Middle frontal gyrus (tissue), 1 donor: Measurements from ENCODE around the gene AGAP2.
"Not testable (repeated sequence)": the region's sequence is repeated elsewhere in the genome, so short reads cannot be mapped to it uniquely, and the experiment has no call there.

ENCODE experiments used
- DNase-seq: peaks from one replicate; pipeline ENCODE4 v3.0.0-alpha.2; 2015; ENCODE audit warnings: low spot score; ENCODE audit errors: extremely low spot score

AGAP2 gene

DNA sequence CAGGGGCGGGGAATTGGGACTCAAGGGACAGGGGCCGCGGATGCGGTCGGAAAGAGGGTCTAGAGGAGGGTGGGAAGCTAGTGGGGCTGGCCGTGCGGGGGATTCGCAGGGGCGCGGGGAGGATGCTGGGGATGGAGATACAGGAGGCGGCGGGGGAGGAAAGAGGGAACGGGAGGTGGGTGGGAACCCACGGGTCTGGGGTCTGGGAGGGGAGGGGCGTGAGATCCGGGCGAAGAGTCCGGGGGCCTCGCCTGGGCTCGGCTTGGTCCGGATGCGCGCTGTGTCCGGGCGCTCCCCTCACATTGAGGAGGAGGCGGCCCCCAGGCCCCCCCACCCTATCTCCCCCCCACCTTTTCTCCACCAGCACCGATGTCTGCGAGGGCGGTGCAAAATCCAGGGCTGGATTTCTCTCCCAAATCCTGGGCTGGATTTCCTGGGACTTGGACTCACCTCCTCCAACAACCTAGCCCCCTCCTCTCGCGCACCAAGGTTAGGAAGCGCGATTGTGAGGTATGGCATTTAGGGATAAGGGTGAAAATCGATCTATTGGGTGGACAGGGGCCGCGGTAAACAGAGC lies at the start of gene AGAP2:
AGAP2 (minus strand) TSS at position 82 of the 577 bp plus-strand sequence. CDS start 496 bp downstream, outside the sequence.
- peak; percentile 48 for DNase-seq

DNA sequence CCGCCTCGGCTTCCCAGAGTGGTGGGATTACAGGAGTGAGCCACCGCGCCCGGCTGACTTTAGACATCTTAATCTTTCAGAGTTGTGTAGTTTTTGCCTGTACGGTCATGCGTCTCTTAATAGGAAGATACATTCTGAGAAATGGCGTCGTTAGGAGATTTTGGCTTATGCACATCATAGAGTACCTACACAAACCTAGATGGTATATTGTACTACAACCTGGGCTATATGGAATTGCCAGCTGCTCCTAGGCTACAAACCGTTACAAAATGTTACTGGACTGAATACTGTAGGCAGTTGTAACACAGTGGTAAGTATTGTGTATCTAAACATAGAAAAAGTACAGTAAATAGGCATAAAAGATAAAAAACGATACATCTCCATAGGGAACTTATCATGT lies 45.3 kb upstream of the AGAP2 start:
- no peak for DNase-seq

DNA sequence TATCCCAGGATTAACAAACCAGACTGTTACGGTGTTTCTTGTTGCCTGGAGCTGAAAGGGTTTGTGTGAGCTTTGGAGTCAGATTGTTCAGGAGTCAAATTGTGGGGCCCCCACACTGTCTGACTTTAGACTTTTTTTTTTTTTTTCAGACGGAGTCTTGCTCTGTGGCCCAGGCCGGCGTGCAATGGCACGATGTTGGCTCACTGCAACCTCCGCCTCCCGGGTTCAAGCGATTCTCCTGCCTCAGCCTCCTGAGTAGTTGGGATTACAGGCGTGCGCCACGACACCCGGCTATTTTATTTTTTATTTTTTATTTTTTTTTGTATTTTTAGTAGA lies 44.9 kb upstream of the AGAP2 start:
- DNase-seq = no peak

DNA sequence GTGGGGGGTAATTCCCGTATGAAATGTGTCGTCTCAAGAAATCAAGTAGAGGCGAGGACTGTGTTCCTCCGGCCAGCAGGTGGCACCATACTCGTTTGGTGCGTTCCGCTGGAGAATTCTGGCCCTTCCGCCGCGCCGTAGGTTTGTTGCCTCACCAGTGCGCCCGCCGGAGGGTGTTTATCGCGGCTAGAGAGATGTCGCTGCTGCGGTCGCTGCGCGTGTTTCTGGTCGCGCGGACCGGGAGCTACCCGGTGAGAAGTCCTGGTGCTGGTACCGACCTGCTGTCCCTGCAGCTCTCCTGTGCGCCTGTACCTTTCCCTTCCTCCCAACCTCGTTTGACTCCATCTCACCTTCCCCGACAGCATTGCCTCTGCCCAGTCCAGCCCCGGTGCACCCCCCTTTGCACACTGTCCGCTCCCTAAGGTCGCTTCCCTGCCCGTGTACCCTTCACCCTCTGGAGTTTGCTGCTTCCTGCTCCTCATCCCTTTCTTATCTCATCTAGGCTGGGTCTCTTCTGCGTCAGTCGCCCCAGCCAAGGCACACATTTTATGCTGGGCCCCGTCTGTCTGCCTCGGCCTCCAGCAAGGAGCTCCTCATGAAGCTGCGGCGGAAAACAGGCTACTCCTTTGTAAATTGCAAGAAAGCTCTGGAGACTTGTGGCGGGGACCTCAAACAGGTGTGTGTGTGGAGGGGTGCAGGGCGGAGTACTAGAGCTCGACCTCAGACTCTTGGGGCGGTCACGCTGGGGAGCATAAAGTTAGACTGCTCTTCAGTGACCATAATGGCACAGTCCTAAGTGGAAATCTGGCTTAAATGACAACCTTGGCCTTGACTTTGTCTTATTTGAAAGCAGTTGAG lies 44.3 kb upstream of the AGAP2 start, which contains the start of gene TSFM:
TSFM (plus strand) TSS at position 180 of the 858 bp plus-strand sequence; CDS start at position 195, 15 bp downstream.
- peak; percentile 91 for DNase-seq

DNA sequence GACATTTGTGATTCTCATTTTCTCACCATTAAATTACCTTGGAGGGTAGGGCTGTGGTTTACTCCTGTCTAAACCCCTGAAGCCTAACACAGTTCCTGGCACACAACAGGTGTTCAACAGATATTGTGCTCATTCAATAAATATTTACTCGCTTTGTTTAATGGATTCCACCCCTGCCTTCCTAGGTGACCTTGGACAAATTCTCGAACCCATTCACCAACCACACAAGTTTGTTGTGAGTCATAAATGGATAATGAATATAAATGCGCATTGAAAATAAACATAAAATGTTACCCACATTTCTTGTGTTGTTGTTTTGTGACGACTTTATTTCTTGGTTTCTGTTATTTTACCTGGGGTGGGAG lies 43.7 kb upstream of the AGAP2 start:
- DNase-seq = no peak

DNA sequence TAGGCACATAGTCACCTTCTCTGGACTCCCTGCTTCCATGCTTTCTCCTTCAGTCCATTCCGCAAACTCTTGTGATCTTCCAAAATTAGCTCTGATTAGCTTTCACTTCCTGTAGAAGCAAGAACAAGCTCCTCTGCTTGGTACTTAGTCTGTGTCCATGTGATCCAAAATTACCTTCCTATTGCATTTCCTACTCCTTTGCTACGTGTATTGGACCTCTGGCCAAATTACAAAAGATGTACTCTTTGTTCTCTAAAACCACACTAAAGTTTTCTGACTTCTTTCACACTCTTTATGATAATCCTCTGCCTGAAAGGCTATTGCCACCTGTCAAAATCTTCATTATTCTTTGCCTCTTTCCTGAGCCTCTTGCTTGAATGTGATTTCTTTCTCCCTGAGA lies 43.3 kb upstream of the AGAP2 start:
- DNase-seq = no peak

DNA sequence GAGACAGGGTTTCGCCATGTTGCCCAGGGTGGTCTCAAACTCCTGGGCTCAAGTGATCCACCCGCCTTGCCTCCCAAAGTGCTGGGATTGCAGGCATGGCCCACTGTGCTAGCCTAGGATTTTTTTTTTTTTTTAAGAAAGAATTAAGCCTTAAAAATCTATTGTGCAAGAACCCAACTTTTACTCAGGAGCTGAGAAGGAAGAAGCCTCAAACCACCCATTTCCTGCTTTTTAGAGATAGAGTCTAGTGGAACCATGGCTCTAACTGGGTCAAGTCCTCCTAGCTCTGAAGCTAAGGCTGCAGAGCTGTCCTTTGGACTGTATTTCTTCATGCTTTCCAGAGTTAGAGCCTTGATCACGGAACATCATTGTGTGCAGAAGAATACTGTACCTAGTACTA lies 42.7 kb upstream of the AGAP2 start:
- no peak for DNase-seq

DNA sequence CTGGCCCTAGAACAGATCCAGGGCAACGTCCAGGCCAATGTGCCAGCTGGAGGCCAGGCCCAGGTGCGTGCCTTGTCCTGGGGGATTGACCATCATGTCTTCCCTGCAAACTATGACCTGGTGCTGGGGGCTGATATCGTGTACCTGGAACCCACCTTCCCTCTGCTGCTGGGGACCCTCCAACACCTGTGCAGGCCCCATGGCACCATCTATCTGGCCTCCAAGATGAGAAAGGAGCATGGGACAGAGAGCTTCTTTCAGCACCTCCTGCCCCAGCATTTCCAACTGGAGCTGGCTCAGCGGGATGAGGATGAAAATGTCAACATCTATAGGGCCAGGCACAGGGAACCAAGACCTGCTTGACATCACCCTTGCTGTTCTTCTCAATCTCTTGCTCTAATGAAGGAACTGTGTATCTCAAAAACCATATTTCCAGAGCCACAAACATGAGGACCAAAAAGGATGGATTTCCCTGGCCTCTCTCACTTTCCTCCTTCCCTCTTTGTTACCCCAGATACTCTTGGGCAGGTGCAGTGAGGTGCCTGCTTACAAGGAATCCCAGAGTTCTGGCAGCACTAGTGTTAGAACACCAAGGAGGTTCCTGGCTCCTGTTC lies 41.8 kb upstream of the AGAP2 start:
- no peak for DNase-seq

DNA sequence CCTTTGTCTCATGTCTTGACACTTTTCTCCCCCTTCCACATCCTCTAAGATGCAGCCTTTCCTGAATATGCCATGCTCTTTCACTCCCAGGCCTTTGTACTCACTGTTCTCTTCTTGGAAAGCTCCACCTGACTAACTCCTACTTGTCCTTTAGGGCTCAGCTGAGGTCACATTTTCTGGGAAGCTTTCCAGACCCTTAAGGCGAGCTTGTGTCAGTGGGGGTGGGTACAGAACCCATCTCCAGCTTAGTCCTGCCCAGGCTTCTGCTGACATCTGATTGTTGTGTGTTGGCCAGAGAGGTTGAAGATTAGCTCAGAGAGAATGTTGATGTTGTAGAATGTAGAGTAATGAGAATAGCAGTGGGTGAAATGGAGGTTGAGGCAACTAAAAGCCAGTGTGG lies 41.2 kb upstream of the AGAP2 start:
- no peak for DNase-seq

DNA sequence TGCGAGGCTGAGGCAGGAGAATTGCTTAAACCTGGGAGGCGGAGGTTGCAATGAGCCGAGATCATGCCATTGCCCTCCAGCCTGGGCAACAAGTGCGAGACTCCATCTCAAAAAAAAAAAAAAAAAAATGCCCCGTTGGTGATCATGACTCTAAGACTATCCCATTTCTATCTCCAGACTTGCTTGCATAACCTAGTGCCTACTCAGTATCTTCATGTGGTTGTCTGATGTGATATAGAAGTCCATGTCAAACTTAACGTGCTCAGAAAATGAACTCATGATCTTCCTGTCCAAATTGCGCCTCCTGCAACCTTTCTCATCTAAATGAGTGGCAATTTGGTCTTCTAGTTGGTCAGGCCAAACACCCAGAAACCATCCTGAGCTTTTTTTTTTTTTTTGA lies 39.4 kb upstream of the AGAP2 start:
- DNase-seq = no peak

DNA sequence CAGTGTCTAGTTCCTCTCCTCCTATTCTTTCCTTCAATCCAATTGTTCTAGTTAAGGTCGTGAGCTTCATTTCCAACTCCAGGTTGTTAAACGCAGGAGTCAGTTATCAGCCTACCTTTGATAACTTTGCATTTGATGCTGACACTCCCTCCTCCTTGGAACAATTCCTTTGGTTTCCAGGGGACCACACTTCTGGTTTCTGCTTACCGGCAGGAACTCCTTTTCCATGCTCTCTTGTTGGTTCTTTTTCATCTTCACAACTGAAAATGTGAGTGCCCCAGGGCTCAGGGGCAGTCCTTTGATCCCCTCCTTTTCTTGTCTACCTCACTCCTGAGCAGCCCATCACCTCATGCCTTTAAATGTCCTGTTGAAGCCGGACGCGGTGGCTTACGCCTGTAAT lies 38.8 kb upstream of the AGAP2 start:
- DNase-seq = no peak

DNA sequence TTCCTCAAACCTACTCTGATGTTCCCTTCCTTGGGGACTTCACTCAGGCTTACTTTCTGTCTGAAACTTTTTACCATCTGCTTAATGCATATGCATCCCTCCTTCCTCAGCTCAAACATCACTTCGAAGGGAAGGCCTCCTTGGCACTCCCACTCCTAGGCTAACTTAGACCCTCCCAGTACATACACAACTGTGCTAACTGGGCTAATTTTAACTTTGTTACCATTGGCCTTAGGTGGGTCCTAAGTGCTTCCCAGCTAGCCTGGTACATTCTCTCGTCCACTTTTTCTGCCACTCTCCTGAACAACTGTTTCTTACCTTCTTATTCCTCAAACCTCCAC lies 37.7 kb upstream of the AGAP2 start:
- no peak for DNase-seq

DNA sequence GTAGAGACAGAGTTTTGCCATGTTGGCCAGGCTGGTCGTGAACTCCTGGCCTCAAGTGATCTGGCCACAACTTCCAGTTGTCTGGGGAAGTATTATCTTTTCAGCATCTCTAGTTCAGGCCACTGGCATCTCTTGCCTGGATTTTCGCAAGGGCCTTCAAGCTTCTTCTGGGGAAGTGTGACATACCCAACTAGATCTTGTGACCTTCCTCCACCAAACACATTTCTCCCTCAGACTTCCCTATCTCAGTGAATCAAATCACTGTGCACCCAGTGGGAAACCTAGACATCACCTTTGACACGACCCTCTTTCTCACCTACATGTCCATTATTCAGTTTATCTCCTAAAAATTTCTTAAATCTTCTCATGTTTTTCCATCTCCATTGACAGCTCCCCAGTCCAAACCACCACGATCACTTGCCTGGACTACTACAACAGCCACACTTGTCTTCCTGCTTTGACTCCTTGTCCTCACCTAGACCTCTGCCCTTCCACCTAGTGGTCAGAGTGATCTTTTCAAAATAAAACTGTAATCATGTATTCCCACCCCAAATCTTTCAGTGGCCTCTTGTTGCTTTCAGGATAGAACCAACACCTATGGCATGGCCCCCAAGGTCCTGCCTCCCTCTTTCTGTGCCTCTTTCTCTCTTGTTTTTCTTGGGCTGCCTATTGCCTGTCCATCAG lies 37.2 kb upstream of the AGAP2 start:
- no peak for DNase-seq

DNA sequence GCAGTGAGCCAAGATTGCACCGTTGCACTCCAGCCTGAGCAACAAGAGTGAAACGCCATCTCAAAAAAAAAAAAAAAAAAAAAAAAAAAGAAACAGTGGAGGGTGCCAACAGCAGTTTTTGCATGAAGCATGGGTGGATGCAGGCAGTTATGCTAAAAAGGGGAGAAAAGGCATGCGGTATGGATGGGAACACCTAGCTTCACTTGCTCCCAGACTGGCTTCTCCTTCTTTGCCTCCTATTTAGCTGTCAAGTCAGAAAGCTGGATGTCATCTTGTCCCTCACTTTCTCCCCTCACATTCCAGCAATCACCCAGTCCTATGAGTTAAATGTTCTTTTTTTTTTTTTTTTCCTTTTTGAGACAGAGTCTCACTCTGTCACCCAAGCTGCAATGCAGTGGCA lies 36.5 kb upstream of the AGAP2 start:
- no peak for DNase-seq

DNA sequence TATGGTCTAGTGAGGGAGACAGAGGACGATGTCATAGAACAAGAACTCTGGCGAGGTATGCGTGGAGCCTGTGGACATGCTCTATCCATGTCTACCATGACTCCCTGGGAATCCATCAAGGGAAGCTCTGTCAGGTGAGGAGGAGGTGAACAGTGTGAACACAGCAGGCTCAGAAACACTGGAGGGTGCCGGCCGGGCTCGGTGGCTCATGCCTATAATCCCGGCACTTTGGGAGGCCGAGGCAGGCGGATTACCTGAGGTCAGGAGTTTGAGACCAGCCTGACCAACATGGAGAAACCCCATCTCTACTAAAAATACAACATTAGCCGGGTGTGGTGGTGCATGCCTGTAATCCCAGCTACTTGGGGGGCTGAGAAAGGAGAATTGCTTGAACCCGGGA lies 36.1 kb upstream of the AGAP2 start:
- not testable (repeated sequence) for DNase-seq

DNA sequence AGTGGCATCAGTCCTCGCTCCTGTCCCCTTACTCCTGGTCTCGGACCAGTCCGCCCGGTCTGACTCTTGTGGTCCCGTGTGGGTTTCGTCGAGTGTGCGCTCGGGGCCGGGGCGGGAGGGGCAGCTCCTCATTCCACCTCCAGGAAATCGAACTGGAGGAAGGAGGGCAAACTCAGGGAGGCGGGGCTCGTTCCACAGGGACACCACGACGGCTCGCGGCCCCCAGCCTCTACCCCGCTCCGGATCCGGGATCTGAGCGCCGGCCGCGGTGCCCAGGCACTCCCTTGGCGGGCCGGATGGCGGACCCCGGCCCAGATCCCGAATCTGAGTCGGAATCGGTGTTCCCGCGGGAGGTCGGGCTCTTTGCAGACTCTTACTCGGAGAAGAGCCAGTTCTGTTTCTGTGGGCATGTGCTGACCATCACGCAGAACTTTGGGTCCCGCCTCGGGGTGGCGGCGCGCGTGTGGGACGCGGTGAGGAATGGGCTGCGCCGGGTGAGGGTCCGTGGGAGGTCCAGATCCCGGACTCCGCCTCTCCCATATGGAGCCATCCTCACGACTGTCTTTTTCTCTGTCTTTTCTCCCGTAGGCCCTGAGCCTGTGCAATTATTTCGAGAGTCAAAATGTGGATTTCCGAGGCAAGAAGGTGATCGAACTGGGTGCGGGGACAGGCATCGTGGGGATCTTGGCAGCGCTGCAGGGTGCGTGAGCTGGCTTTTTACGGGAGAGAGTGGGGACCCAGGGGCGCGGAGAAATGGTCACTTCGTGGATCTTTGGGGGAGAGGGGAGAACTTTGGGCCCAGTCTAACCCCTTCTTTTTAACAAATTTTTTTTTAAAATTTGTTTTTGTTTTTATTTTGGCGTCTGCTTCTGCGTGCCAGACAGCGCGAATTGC lies 34.1 kb upstream of the AGAP2 start, which contains the start of gene EEF1AKMT3:
EEF1AKMT3 (plus strand) TSS at position 186 of the 894 bp plus-strand sequence; CDS start at position 297, 111 bp downstream.
- no peak for DNase-seq

DNA sequence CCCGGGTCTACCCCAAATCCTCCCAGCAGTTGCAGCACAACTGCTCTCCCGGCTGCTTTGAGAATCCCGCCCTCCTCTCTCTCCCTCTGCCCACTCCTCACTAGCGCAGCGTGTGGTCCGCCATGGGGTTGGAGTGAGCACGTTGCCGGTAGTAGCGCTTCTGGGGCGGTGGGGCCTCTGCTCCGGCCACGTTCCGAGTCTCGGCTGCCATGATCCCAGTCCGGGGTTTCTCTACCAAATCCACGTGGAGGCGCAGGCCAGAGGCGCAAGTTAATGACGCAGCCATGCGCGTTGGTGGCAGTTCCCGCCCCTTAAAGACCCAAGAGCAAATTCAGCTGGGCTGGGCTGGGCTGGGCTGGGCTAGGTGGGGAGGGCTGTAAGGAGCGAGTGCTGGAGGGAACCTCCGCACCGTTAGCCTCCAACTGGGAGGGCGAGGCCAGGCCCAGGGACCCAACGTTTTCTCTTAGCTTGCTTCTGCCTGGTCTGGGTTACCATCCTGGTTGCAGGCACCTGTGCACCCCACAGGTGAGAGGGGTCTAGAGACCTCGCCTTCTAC lies 33.4 kb upstream of the AGAP2 start, which contains the start of gene METTL1:
METTL1 (minus strand) TSS at position 233 of the 556 bp plus-strand sequence; CDS start at position 211, 22 bp downstream.
- DNase-seq = peak; percentile 92

DNA sequence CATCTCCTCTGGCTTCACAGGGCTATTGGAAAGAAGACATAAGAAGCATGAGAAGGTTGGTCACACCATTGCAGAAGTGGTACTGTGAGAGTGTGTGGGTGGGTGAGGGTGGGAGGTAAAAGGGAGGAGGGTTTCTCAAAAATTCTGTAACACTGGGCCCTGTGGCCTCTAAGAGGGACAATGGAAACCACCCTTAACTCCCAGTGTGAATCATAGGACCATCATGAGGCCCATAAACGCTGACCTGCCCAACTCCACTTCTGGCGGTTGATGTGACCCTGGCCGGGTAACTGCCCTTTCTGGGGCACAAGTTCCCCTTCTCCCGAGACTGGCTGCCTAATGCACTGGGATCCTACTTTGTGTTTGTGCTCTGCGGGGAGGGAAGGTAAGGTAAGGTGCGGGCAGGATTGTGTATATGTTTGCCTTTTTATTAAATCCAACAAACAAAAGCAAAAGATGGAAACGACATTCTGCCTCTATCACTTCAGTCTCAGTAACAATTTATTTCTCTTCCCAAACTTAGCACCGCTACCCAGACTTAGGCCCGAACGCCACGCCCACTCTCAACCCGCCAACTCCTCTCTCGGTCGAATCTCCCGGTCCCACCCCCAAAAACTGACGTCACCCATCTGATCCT lies 32.8 kb upstream of the AGAP2 start:
- peak; percentile 73 for DNase-seq

DNA sequence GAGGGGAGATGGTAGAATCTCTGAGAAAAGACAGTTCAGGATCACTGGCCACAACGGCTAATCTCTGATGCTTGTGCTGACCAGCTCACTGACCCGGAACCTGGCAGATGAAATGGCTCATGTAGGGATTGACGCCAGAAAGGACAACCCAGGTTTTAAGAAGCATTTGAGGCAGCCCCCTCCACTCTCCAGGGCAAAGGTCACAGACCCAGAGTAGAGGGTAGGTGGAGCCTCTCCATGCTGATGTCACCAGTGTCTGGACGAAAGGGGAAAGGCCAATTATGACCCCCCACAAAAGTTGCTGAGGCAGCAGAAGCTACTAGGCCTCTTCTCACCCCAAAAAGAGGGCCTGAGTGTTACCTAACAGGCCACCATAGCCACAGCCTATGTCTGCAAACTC lies 32.2 kb upstream of the AGAP2 start:
- no peak for DNase-seq

DNA sequence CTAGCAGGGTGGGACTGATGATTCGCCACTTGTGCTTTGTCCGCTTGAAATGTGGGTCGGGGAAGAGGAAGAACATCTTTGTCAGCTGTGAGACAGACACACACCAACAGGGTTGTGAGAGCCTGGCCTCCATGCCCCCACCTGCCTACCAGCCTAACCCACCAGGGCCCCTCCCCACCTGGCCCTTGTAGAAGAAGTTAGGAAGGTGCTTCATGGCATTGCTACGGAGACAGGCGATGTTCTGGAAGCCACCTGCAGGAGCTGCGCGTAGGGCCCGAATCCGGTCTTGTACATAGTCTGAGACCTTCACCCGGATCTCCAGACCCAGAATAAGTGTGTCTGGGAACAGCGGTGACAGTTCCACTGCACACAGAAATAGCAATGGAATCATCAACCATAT lies 31.1 kb upstream of the AGAP2 start:
- no peak for DNase-seq
